Ectodermal cell (in vitro differentiated cells): ENCODE measurements around the gene CALHM4.
A peak's percentile ranks its signal among the peaks of the same experiment; 100 is the strongest.

Experiments
- H3K27ac ChIP-seq: 2 replicates; pipeline ENCODE4 v1.7.0; 2013; ENCODE audit warnings: mild to moderate bottlenecking, low read depth, low read length; ENCODE audit not compliant: insufficient read depth, poor library complexity, severe bottlenecking
- H3K27me3 ChIP-seq: 2 replicates; pipeline ENCODE4 v1.7.0; 2013; ENCODE audit warnings: mild to moderate bottlenecking, low read length; ENCODE audit not compliant: insufficient read depth, control insufficient read depth, poor library complexity, severe bottlenecking
- H3K36me3 ChIP-seq: one replicate; pipeline ENCODE4 v1.7.0; 2013; ENCODE audit warnings: low read length; ENCODE audit not compliant: control insufficient read depth, insufficient read depth
- H3K4me1 ChIP-seq: one replicate; pipeline ENCODE4 v1.7.0; 2013; ENCODE audit warnings: low read length; ENCODE audit not compliant: control insufficient read depth, insufficient read depth
- H3K4me3 ChIP-seq: 2 replicates; pipeline ENCODE4 v1.7.0; 2013; ENCODE audit warnings: low read depth, low read length, control low read depth; ENCODE audit not compliant: insufficient read depth
- H3K9me3 ChIP-seq: 2 replicates; pipeline ENCODE4 v1.7.0; 2013; ENCODE audit warnings: mild to moderate bottlenecking, low read length, moderate library complexity; ENCODE audit not compliant: control insufficient read depth
- WGBS, 2 experiments: methylation state at CpG; one replicate each; pipeline ENCODE4 v1.1.7; 2013; ENCODE audit warnings: missing lambda C conversion rate in 2 of 2; 5-methylcytosine and 5-hydroxymethylcytosine counted together

The CALHM4 gene

DNA sequence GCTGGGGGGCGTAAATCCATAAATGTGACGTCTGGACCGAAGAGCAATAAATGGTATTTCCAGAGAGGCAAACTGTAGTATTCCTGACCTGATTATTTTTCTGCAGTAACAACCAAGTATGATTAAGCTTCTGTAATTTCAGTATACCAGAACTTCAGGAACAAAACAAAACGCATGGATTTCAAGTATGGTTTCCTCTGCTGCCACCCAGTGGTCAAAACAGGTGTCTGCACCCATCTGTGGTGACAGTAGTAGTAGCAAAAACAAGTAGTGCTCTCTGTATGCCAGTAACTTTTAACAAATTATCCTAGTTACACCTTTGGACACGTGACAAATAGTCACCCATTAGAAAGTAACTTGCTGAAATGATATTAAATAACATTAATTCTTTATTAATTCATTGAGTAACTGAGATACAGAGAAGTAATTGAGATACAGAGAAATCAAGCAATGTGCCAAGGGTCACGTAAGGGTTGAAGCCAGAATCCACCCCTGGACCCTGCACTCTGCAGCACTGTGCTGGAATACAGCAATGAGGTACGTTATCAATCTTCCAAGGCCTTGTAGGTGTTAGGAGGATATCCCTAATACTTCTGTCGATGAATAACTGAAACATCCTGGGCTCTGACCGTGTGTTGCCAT is 7.9 kb downstream of the CALHM4 start:
- Histone ChIP-seq H3K27ac (no peak overlapping the region), H3K9me3 (no peaks in the 10 kb centered on the region), H3K27me3 (peaks cover 4% of the 10 kb centered on the region), H3K4me1 (no peaks in the 10 kb centered on the region), H3K4me3 (no peak overlapping the region), H3K36me3 (no peaks in the 10 kb centered on the region)
- WGBS, 2 experiments, result 60 to 65% methylated on average over 8 of the region's 9 CpGs

DNA sequence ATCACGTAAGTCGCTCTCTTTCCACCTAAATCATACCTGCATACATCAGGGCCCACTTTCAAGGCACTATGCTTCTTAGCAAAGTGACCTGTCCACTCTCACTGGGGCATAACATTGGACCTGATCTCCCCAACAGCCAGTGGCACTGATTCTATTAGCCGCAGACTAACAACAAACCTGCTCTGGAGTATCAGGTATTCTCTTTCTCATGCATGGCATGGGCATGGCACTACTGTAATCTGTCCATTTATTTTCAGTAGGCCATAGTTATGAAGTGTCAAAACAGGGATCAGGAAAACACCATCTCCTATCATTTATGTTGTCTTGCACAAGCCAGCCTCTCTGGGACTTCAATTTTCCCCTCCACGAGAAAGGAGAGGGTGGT is 8.5 kb downstream of the CALHM4 start:
- H3K36me3 ChIP-seq, result no peaks in the 10 kb centered on the region
- no peak overlapping the region for H3K4me3 ChIP-seq
- 90 to 94% methylated on average over 3 to 4 of the region's 4 CpGs for WGBS, 2 experiments
- H3K27ac ChIP-seq, result no peak overlapping the region
- no peaks in the 10 kb centered on the region for H3K4me1 ChIP-seq
- H3K9me3 ChIP-seq, result no peaks in the 10 kb centered on the region
- H3K27me3 ChIP-seq, result peaks cover 8% of the 10 kb centered on the region

DNA sequence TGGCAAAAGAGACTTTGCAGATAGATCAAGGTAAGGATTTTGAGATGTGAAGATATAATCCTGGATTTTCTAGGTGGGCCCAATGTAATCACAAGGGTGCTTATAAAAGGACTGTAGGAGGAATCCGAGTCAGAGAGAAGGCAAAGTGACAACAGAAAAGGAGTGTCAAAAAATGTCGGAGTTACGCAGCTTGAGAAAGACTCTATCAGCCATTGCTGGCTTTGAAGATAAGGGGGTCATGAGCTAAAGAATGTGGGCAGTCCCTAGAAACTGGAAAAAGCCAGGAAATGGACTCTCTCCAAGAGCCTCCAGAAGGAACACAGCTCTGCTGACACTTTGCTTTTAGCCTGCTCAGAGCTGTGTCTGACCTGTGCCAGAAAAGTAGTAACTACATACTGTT is 9.1 kb downstream of the CALHM4 start:
- Histone ChIP-seq H3K9me3 (no peaks in the 10 kb centered on the region), H3K27me3 (peaks cover 12% of the 10 kb centered on the region), H3K4me1 (no peaks in the 10 kb centered on the region), H3K27ac (no peak overlapping the region), H3K4me3 (no peak overlapping the region), H3K36me3 (no peaks in the 10 kb centered on the region)
- WGBS, 2 experiments, result 71 to 76% methylated on average over 3 of the region's 3 CpGs

DNA sequence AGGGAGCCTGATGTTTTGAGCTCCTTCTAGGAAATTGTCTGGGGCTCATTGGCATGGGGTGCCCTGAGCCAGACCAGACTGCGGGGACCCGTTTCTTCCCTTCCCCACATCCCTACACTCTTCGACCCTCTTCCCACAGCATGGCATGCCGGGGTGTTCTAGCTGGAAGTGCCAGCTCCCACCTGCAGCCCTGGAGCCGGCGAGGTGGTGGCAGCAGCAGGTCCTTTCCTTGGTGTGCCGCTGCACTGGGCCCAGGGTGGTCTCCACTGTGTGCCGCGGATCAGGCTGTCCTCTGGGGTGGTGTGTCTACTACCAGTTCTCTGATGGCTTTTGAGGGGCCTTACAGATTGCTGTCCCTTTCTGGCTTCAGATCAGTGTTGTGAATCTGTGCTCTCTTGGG is 10.3 kb downstream of the CALHM4 start:
- no peaks in the 10 kb centered on the region for H3K4me1 ChIP-seq
- no peak overlapping the region for H3K27ac ChIP-seq
- no peak overlapping the region for H3K4me3 ChIP-seq
- H3K9me3 ChIP-seq, result no peaks in the 10 kb centered on the region
- peaks cover 12% of the 10 kb centered on the region for H3K27me3 ChIP-seq
- 87 to 90% methylated on average over 9 of the region's 9 CpGs for WGBS, 2 experiments
- no peaks in the 10 kb centered on the region for H3K36me3 ChIP-seq

DNA sequence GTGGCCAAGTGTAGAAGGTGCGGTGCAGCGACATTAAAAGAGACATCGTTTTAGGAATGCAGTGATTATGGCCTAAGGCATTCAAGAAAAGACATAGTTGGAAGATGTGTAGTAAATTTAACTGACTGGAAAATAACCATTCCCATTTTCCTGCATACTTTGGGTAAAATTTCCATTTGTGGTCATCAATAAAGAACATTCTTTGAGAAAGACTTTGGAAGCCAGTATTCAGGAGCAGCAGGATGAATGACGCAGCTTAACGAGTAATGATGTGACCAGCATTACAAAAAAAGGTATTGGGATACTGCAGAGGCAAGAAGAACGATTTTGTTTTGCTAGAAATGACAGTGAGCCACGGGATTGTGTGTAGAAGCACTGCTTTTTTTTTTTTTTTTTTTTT is 10.8 kb downstream of the CALHM4 start:
- H3K27ac ChIP-seq, result no peak overlapping the region
- no peaks in the 10 kb centered on the region for H3K4me1 ChIP-seq
- no peak overlapping the region for H3K4me3 ChIP-seq
- 86 to 88% methylated on average over 6 to 7 of the region's 7 CpGs for WGBS, 2 experiments
- no peaks in the 10 kb centered on the region for H3K36me3 ChIP-seq
- no peaks in the 10 kb centered on the region for H3K9me3 ChIP-seq
- H3K27me3 ChIP-seq, result peaks cover 12% of the 10 kb centered on the region

DNA sequence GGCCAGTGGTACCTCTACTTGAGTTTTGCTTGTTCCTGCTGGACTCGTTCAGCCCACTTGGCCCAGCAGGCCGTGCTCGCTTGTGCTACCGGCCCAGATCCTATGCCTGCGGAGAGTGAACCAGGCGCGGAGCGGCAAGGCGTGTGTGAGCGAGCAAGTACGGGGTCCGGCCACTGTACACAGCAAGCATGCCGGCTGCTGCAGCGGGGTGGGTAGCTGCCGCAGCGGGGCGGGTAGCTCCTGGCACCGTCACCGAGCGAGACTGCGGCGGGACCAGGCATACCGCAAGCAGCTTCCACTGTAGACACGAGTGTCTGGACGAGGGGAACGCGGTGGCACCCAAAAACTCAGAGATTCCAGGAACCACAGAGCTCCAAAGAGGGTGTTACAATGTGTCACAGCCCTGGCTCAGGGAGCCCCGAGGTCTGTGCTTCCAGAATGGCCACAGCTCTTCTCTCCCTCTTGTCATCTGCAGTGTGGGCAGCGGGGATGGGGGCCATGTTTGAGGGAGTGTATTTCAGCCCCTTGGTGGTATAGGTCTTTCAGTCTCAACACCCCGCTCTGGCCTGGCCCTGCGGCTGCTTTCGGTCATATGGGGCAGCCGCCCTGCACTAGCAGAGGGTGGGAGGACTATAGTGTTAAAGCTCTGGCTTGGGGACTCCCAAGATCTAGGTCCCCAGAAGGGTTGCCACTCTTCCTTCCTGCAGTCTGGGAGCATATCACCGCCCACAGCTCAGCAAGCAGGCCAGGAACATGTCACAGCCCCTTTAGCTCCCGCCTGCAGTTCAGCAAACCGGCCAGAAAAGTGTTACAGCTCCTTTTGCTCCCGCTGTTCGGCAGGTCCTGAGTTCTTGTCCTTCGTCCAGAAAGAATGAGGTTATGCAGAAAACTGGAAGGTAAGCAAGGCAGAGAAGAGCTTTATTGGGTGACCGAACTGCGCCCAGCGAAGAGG is 11.6 kb downstream of the CALHM4 start:
- Histone ChIP-seq H3K36me3 (no peaks in the 10 kb centered on the region), H3K4me3 (no peak overlapping the region), H3K27me3 (peaks cover 12% of the 10 kb centered on the region), H3K27ac (no peak overlapping the region), H3K9me3 (no peaks in the 10 kb centered on the region), H3K4me1 (peaks cover 4% of the 10 kb centered on the region)
- 93 to 94% methylated on average over 42 of the region's 42 CpGs for WGBS, 2 experiments

DNA sequence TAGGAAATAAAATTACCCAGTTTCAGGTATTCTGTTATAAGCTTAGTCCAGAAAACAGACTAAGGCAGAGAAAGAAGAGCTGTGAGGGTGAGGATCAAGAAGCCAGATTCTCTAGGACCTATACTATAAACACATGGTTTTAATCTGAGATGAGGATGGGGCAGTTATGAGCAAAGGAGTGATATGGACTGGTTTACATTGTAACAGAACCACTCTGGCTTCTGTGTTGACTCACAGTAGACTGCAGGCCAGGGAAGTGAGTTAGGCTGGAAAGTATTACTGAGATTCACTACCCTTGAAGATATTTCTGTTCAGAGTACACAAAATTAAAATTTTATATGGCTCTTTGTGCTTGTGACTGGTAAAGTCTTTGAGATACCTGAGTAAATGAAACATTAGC is 14.6 kb downstream of the CALHM4 start:
- H3K27me3 ChIP-seq, result peaks cover 12% of the 10 kb centered on the region
- H3K36me3 ChIP-seq, result no peaks in the 10 kb centered on the region
- H3K9me3 ChIP-seq, result no peaks in the 10 kb centered on the region
- peaks cover 6% of the 10 kb centered on the region for H3K4me1 ChIP-seq
- no peak overlapping the region for H3K4me3 ChIP-seq
- no peak overlapping the region for H3K27ac ChIP-seq

DNA sequence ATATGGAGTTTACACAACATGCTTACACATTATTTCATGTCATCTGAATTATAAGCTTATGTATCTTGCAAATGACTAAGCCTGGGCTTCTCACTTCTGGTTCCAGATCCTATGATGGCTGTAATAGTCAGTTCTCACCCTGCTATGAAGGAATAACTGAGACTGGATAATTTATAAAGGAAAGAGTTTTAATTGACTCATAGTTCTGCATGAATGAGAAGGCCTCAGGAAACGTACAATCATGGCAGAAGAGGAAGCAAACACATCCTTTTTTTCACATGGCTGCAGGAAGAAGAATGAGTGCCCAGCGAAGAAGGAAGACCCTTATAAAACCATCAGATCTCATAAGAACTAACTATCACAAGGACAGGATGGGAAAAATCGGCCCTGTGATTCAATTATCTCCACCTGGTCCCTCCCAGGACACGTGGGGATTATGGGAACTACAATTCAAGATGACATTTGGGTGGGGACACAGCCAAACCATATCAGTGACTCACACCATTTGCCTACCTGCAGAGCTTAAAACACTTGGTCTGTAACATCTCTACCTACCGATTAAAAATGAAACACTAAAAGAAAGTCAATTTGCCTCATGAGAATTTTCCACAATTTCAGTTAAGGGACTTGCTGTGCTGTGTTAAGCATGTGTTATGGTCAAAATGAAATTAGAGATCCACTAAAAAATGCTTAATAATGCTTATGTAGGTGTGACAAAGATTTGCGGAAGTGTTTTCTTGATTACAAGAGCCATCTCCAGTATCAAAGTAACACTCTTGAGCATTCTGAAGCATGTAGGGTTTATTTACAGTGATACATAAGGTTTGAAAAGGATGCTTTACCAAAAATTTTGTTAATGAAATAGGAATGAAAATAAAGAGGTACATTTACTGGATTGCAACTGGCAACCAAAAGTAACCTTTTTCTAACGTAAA is 15.5 kb downstream of the CALHM4 start:
- Histone ChIP-seq H3K36me3 (no peaks in the 10 kb centered on the region), H3K9me3 (no peaks in the 10 kb centered on the region), H3K27me3 (peaks cover 12% of the 10 kb centered on the region), H3K4me3 (no peak overlapping the region), H3K4me1 (peaks cover 6% of the 10 kb centered on the region), H3K27ac (no peak overlapping the region)
- WGBS, 2 experiments, result 75 to 83% methylated on average over 7 of the region's 7 CpGs

DNA sequence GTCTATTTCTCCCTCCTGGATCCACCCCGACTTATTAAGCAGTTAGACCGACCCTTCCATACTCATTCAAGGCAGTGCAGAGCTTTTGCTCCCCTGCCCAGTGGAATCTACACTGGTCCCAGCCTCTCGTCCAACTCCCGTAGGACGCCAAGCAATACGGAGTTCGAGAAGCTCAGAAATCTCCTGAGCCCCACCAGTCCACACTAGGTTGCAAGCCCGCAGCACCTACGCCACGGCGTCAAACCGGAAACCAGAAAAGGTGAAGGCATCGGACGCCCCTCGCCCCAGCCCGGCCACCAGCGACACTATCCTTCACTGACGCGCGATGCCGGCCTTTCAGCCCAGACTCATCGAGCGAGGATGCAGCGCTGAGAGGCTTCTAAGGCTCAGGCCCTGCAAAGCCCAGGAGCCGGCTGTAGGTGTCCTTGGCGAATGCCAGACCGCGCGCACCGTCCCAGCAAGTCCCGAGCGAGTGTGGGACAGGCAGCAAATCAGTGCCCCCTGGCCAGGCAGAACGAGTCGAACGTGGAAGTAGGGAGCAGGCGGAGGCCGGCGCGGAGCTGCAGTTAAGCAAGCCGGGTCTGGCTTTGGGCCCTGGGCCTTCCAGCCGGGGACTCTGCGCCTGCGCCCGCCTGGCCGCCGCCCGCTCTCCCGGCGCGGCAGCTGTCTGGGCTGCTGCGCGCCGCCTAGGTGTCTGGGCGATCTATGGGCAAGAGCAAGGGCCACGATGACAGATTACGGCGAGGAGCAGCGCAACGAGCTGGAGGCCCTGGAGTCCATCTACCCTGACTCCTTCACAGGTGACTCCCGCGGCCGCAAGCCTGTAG is 17.5 kb downstream of the CALHM4 start, which contains the start of gene RWDD1:
Gene RWDD1, plus strand, starts transcription at position 649 of the 827 bp plus-strand sequence. Its CDS starts 79 bp downstream, at position 728.
- peak within 1 kb of the TSS; percentile 85 for H3K27ac ChIP-seq
- peaks cover 6% of the 10 kb centered on the region for H3K4me1 ChIP-seq
- WGBS, 2 experiments, result 0% methylated on average over 62 of the region's 62 CpGs
- H3K36me3 ChIP-seq, result no peaks in the 10 kb centered on the region
- peaks cover 12% of the 10 kb centered on the region for H3K27me3 ChIP-seq
- H3K9me3 ChIP-seq, result no peaks in the 10 kb centered on the region
- H3K4me3 ChIP-seq, result peak within 1 kb of the TSS; percentile 91
